ENCODE results near the gene MLLT1.

- no peak for TF ChIP-seq EZH2phosphoT487 (IDR thresholded peaks at IDR 0.05; ENCODE audit: borderline replicate concordance, low read length)
- TF ChIP-seq, protein P1, sequence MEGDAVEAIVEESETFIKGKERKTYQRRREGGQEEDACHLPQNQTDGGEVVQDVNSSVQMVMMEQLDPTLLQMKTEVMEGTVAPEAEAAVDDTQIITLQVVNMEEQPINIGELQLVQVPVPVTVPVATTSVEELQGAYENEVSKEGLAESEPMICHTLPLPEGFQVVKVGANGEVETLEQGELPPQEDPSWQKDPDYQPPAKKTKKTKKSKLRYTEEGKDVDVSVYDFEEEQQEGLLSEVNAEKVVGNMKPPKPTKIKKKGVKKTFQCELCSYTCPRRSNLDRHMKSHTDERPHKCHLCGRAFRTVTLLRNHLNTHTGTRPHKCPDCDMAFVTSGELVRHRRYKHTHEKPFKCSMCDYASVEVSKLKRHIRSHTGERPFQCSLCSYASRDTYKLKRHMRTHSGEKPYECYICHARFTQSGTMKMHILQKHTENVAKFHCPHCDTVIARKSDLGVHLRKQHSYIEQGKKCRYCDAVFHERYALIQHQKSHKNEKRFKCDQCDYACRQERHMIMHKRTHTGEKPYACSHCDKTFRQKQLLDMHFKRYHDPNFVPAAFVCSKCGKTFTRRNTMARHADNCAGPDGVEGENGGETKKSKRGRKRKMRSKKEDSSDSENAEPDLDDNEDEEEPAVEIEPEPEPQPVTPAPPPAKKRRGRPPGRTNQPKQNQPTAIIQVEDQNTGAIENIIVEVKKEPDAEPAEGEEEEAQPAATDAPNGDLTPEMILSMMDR (IDR thresholded peaks at IDR 0.05; ENCODE audit: low read depth, low read length, poor library complexity, severe bottlenecking) = no peak
These were observed 5.0 kb downstream of the MLLT1 start for GRCh38 chr19:6274756-6275155.
